GM20431 (cell line): Measurements from ENCODE around the gene ZNF443.
"Not testable (repeated sequence)": the region's sequence is repeated elsewhere in the genome, so short reads cannot be mapped to it uniquely, and the experiment has no call there.

Experiments used
- in situ Hi-C: fragments of 300-500 bp; cut with MseI, MboI; formaldehyde crosslinking; loops from one replicate; pipeline ENCODE4 v1.15.0; 2020; ENCODE audit warnings: low sequenced_read_pairs; ENCODE audit not compliant: unreplicated experiment

The ZNF443 gene

DNA sequence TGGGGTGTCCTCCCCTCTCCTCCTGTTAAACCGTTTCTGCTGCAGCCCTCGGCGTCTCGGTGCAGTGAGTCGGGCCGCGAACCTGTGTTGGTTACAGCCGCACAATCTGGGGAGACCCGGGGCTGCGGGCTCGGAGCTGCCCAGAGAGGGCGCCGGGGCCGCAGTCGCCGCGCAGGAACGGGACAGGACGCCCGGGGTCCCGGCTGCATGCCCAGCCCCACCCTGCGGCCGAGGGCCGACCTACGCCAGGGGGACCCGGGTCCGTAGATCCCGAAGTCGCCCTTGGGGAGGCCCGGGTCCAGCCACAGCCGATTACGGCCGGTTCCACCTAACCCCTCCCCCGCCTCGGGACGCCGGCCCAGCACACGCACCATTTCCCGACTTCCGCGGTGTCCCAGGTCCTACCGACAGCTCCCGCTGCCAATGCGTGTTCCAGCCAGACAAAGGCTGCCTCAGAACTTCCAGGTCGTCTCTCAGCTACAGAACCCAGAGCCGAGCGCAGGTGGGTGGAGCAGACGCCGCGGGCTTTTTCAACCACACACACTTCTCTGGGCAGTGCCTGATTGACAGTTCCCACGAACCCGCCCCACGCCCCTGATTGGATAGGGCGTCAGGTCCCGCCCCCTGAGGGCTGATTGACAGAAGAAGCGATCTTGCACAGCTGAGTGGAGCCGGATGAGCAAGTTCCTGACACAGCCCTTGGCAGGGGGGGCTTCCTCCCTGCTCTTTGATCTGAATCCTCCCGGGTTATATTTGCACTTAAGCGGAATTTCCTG is at the start of gene ZNF443:
TSS of gene ZNF443 (minus strand) at position 481 of the 776 bp plus-strand sequence. CDS start at position 374, 107 bp downstream.
- in situ Hi-C loops: no loop called here

DNA sequence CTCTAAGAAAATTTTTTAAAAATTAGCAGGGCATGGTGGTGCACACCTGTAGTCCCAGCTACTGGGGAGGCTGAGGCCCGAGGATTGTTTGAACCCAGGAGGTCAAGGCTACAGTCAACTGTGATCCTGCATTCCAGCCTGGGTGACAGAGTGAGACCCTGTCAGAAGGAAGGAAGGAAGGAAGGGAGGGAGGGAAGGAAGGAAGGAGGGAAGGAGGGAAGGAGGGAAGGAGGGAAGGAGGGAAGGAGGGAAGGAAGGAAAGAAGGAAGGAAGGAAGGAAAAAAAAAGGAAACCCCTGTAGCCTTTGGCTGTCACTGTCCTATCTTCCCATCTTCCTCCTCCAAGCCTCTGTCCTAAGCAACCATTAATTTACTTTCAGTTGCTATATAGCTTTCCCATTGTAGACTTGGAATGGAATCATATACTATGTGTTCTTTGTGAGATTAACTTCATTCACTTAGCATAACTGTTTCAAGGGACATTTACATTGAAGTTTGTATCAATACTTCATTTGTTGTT is 45.5 kb upstream of the ZNF443 start:
- in situ Hi-C loops: not testable (repeated sequence)

DNA sequence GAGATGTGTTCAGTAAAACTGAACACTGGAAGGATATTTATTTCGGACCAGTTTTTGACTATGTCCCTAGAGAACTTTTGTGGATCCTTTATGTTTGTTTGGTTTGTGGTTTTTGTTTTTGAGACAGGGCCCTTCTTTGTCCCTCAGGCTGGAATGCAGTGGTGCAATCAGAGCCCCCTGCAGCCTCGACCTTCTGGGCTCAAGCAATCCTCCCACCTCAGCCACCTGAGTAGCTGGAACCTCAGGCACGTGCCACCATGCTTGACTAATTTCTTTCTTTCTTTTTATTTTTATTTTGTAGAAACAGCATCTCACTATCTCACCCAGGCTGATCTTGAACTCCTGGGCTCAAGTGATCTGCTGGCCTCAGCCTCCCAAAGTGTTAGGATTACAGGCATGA is 44.8 kb upstream of the ZNF443 start:
- in situ Hi-C loops: no loop called here

DNA sequence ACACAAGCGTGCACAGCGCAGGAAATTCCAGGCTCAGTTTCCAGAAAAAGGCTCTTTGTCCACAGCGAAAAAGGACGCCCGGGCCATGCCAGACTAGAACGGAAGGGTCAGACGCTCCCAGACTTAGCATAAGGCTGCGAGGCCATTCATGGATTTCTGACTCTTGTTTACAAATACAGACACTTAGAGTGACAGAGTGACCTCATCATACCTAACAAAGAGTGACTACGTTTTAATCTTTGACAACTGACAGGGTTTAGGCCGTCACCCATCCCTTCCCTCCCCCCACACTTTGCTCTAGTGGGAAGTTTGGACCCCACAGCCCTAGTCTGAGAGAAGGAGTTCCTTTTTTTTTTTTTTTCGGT is 44.2 kb upstream of the ZNF443 start:
- in situ Hi-C loops: no loop called here

DNA sequence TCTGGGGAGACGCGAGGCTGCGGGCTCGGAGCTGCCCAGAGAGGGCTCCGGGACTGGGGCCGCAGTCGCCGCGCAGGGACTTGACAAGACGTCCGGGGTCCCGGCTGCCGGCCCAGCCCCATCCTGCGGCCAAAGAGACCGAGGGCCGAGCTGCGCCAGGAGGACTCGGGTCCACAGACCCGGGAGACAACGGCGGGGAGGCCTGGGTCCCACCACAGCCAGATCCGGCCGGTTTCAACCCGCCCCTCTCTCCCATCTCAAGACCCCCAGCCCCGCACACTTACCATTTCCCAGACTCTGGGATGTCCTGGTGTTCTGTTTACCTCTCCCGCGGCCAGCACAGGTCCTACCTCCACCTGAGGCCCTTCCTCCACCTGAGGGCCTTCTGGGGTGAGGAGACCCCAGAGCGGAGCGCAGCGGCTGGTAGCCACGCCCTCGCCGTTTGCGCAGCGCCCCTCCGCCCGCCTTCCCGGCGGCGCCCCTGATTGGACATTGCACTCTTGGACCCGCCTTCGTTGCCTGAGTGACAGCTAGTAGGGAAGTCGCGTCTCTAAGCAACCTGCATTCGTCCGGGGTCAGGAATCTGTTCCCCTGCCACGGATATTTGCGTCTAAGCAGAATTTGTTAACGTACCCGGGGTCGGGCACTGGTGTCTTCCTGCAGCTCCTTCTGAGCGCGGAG is 43.7 kb upstream of the ZNF443 start, which contains the start of gene ZNF709:
TSS of gene ZNF709 (minus strand) at position 446 of the 681 bp plus-strand sequence. CDS start at position 287, 159 bp downstream.
- in situ Hi-C loops: no loop called here

DNA sequence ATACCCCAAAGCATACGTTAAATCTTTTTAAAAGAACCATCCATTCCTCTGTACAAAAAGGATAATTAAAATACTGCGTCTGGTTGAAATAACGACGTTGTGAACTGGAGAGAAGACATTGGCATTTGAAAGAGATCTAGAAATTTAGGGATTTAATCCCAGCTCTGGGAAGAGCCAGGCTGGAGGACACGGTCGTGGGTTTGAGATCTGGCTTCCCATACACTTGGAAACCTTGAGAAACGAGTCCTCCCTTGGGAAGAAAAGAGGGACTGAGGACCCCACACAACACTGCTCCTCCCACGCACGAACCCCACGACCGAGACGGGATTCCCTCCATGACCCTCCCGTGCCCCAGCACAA is 43.2 kb upstream of the ZNF443 start:
- in situ Hi-C loops: no loop called here

DNA sequence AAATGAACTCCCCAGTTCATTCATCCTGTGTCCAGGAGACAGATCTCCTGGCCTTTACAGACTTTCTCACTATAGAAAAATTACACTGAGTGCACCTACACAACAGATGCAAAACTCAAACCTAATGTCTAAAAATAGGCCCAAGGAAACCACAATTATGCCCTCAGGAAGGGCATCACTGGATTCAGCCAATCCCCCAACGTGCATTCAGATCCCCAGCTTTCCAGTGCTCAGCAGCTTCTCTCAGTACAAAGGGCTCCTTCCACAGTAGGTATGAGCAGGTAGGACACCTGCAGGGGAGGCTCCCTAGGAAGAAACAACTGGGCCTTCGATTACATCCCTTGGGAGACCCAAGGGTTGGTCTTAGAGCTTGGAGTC is 41.7 kb upstream of the ZNF443 start:
- in situ Hi-C loops: no loop called here

DNA sequence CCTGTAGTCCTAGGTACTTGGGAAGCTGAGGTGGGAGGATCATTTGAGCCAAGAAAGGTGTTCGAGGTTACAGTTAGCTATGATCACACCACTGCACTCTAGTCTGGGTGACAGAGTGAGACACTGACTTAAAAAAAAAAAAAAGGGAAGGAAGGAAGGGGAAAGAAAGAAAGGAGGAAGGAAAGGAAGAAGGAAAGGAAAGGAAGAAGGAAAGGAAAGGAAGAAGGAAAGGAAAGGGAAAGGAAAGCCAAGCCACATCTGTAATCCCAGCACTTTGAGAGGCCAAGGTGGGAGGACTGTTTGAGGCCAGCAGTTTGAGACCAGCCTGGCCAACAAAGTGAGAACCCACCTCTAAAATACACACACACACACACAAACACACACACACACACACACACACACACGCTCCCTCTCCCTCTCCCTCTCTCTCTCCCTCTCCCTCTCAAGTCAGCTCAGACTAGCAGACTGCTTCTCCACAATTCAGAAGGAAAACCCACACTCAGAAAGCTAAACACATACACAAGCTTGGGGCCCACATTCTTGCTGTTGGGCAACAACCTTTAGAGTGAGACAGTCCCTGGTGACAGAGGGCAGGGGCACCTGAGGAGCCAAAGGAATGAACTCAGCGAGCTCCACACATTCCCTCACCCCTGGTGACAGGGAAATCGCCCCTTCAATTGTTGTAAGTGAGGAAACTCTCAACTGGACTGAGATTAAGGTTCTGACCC is 41.1 kb upstream of the ZNF443 start:
- in situ Hi-C loops: no loop called here

DNA sequence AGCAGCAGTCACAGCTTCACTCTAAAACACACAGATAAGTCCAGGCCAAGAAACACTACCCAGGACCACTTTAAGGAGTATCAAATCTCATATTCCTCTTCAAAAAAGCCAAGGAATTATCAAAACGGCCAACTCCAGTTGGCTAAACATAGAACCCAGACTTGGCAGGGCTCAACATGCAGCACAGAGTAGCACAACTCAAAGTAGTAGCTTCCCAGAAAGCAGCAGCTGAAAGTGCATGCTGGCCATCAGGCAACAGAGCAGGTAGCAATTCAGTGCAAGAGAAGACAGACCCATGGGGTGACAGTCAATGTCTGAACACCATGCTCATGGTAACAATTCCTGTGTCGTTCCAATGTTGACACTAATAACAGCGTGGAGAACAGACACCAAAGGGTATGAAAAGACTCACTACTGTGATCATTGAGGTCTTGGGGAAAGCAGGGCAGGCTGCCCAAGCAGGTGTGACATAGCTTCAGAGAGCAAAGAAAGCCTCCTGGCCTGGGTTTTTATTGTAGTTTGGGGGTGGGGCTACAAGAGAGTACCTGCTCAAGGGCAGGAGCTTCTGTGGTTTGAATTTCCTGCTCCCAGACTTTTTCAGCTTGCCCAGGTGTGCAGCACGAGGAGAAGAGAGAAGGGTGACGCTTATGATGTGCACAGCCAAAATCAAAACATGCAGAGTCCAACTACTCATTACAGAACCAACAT is 37.6 kb upstream of the ZNF443 start:
- in situ Hi-C loops: no loop called here

DNA sequence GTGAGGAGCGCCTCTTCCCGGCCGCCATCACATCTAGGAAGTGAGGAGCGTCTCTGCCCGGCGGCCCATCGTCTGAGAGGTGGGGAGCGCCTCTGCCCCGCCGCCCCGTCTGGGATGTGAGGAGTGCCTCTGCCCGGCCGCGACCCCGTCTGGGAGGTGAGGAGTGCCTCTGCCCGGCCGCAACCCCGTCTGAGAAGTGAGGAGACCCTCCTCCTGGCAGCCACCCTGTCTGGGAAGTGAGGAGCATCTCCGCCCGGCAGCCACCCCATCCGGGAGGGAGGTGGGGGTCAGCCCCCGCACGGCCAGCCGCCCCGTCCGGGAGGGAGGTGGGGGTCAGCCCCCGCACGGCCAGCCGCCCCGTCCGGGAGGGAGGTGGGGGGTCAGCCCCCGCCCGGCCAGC is 26.8 kb upstream of the ZNF443 start:
- in situ Hi-C loops: not testable (repeated sequence)

DNA sequence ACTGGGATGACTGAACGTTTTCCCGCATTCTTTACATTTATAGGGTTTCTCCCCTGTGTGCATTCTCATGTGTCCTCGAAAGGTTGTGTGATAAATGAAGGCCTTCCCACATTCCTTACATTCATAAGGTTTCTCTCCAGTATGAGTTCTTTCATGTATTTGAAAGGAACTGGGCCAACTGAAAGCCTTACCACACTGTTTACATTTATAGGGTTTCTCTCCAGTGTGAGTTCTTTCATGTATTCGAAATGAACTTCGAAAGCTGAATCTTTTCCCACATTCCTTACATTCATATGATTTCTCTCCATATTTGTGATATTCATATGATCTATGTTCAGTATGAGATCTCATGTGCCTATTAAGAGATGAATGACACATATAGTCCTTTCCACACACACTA is 24.4 kb upstream of the ZNF443 start:
- in situ Hi-C loops: no loop called here

DNA sequence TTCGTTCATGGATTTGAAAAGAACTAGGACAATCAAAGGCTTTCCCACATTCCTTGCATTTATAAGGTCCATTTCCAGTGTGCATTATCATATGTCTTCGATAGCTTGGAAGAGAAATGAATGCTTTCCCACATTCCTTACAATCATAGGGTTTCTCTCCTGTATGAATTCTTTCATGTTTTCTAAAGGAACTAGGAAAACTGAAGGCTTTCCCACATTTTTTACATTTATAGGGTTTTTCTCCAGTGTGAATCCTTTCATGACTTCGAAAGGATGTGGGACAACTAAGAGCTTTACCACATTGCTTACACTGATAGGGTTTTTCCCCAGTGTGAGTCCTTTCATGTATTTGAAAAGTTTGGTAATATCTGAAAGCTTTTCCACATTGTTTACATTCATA is 23.9 kb upstream of the ZNF443 start:
- in situ Hi-C loops: no loop called here

DNA sequence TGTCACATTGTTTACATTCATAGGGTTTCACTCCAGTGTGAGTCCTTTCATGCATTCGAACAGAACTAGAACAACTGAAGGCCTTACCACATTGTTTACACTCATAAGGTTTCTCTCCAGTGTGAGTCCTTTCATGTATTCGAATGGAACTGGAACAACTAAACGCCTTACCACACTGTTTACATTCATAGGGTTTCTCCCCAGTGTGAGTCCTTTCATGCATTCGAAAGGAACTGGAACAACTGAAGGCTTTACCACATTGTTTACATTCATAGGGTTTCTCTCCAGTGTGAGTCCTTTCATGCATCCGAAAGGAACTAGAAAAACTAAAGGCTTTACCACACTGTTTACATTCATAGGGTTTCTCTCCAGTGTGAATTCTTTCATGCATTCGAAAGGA is 23.3 kb upstream of the ZNF443 start:
- in situ Hi-C loops: not testable (repeated sequence)

DNA sequence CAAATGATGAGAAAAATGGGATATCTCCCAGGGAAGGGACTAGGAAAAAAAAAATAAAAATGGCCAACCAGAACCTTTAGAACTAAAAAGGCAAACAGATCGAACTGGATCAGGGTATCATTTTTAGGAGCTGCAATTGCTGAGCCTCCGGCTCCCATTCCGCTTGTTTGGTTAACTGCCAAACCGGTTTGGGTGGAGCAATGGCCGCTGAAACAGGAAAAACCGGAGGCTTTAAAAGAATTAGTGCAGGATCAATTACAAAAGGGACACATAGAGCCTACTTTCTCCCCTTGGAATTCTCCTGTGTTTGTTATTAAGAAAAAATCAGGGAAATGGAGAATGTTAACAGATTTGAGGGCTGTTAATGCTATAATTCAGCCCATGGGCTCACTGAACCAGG is 12.7 kb upstream of the ZNF443 start:
- in situ Hi-C loops: no loop called here

DNA sequence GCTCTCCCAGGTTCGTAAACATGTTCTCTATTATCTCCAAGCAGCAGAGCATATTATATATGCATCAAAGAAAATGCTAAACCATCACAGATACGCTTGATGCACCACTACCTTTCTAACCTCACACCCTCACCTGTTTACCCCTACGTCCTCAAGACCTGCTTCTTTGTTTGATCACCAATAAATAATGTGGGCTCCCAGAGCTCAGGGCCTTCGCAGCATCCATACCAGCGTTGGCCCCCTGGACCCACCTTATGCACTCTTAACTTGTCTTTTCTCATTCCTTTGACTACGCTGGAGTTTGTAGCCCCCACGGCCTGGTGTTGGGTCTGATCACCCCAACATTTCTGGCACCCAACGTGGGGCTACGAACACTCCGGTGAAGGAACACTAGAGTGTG is 10.0 kb upstream of the ZNF443 start:
- in situ Hi-C loops: no loop called here

DNA sequence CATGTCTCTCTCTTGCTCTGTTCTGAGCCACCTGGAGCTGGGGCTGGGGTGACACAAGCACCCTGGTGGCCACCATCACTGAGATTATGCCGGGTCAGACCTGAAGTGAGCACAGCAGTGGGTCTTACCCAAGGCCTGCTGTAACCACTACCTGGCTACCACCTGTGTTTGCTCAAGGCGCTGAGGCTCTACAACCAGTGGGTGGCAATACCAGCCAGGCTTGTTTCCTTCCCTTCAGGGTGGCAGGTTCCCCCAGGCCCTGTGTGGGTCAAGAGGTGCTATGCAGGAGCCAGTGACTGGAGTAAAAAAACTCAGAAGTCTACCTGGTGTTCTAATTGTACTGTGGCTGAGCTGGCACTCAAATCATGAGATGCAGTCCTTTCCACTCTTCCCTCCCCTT is 8.0 kb upstream of the ZNF443 start:
- in situ Hi-C loops: no loop called here

DNA sequence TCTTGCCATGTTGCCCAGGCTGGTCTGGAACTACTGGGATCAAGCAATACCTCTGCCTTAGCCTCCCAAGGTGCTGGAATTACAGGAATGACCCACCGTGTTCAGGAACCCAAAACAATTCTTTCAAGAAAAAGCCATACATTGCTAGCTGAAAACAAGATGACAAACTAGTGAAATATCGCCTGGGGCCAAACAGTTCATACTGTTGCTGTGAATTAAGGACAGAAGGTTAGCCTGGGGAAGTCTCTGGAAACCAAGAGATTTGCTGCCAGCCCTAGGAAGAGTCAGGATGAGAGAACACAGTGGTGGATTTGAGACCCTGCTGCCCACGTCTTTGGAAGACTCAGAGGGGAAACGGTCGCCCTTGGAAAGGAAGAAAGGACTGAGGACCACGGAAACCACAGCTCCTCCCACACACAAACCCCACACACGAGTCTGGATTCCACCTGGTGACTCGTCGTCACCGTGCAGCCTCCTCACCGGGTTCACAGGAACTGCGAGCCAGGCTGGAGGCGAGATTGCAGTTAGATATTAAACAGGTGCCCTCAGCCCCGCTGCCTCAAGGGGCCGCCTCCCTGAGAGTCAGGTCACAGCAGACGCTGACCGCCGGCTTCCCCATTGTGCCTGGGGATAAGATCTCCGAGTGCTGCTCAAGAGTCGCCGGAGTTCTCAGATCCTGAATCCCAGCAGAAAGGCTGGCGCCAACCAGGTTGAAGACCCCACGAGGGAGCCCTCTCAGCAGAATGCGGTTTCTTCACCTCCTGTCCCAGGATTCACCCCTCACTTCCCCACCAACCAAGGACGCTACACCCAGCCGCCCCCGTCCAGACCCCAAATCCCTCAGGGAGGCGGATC is 908 bp downstream of the ZNF443 start:
- in situ Hi-C loops: not testable (repeated sequence)

DNA sequence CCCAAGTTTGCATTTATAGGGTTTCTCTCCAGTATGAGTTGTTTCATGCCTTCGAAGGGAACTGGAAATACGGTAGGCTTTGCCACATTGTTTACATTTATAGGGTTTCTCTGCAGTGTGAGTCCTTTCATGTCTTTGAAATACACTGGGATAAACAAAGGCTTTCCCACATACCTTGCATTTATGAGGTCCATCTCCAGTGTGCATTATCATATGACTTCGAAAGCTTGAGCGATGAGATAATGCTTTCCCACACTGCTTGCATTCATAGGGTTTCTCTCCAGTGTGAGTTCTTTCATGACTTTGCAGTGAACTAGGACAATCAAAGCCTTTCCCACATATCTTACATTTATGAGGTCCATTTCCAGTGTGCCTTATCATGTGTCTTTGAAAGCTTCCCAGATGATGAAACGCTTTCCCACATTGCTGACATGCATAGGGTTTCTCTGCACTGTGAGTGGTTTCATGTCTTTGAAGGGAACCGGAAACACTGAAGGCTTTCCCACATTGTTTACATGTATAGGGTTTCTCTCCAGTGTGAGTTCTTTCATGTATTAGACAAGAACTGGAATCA is 10.0 kb downstream of the ZNF443 start:
- in situ Hi-C loops: not testable (repeated sequence)

DNA sequence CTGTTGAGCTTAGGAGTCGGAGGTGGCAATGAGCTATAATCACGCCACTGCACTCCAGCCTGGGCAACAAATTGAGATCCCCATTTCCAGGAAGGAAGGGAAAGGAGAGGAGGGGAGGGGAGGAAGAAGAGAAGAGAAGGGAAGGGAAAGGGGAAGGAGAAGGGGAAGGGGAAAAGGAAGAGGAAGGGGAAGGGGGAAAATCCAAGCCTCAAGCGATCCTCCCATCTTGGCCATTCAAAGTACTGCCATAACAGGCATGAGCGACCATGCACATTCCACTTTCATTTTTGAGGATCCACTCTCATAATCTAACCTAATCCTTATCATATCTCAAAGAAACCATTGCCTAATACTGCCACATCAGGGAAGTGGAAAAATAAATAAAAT is 14.9 kb downstream of the ZNF443 start:
- in situ Hi-C loops: no loop called here
